HG02610 (cell line): Measurements from ENCODE around the gene GPR150.

ENCODE experiments used
- ATAC-seq: cut with Tn5 transposase; IDR thresholded peaks from one replicate; pipeline ENCODE4 v1.9.1; 2021; ENCODE audit warnings: mild to moderate bottlenecking, moderate library complexity; ENCODE audit not compliant: unreplicated experiment

GPR150 gene

GRCh38 chr5:95620030-95620869 is at the start of gene GPR150:
Gene GPR150 (plus strand): TSS chr5:95620087. CDS start chr5:95620276, 189 bp downstream.
- ATAC-seq, result peak; percentile 53

- ATAC-seq, result no peak
Observed at GRCh38 chr5:95572016-95572415, 47.9 kb upstream of the GPR150 start.

- ATAC-seq, result no peak
Observed at GRCh38 chr5:95581576-95581975, 38.3 kb upstream of the GPR150 start.

- ATAC-seq, result no peak
Observed at GRCh38 chr5:95583992-95584391, 35.9 kb upstream of the GPR150 start.

GRCh38 chr5:95590880-95591279 is 29.0 kb upstream of the GPR150 start:
- ATAC-seq, result no peak

- peak; percentile 98 for ATAC-seq
Observed at GRCh38 chr5:95591490-95591901, 28.4 kb upstream of the GPR150 start.

- no peak for ATAC-seq
Observed at GRCh38 chr5:95595289-95595931, 24.5 kb upstream of the GPR150 start.

GRCh38 chr5:95599252-95599651 is 20.6 kb upstream of the GPR150 start:
- no peak for ATAC-seq

GRCh38 chr5:95600557-95600956 is 19.3 kb upstream of the GPR150 start:
- ATAC-seq, result no peak

- no peak for ATAC-seq
Observed at GRCh38 chr5:95605786-95606185, 14.1 kb upstream of the GPR150 start.

GRCh38 chr5:95606419-95606818 is 13.5 kb upstream of the GPR150 start:
- no peak for ATAC-seq

- no peak for ATAC-seq
Observed at GRCh38 chr5:95609711-95610110, 10.2 kb upstream of the GPR150 start.

- no peak for ATAC-seq
Observed at GRCh38 chr5:95610546-95610945, 9.3 kb upstream of the GPR150 start.

GRCh38 chr5:95611396-95611795 is 8.5 kb upstream of the GPR150 start:
- no peak for ATAC-seq

- no peak for ATAC-seq
Observed at GRCh38 chr5:95613514-95613913, 6.4 kb upstream of the GPR150 start.

GRCh38 chr5:95615164-95615467 is 4.8 kb upstream of the GPR150 start:
- ATAC-seq, result peak; percentile 41

- peak; percentile 35 for ATAC-seq
Observed at GRCh38 chr5:95617057-95617456, 2.8 kb upstream of the GPR150 start.

GRCh38 chr5:95619096-95619495 is 791 bp upstream of the GPR150 start:
- ATAC-seq, result no peak

GRCh38 chr5:95619514-95620029 is 315 bp upstream of the GPR150 start:
- ATAC-seq, result no peak

- ATAC-seq, result peak; percentile 45
Observed at GRCh38 chr5:95620870-95621838, 1.3 kb downstream of the GPR150 start.
